ENCODE results near the gene EGFL6. TPM values are rescaled to one million over a fixed set of nuclear protein-coding genes. Genes with fewer than 3 reads are reported as not detected.
"Not testable (repeated sequence)": the region's sequence is repeated elsewhere in the genome, so short reads cannot be mapped to it uniquely, and the experiment has no call there.

Gene EGFL6
- total RNA-seq, 1 donor from 2014 or later, result not detected

- Histone ChIP-seq H3K36me3 (no peaks in the 10 kb centered on the region), H3K27ac (replicated peaks) (peak overlapping the region; percentile 63), H3K4me3 (no peak overlapping the region), H3K9me3 (replicated peaks) (no peaks in the 10 kb centered on the region), H3K4me1 (peaks cover 14% of the 10 kb centered on the region), H3K27me3 (ENCODE audit: low read depth) (no peaks in the 10 kb centered on the region)
- intact Hi-C loops (cut with micrococcal nuclease), result no loop called here
- TF ChIP-seq CTCF (IDR thresholded peaks at IDR 0.05; ENCODE audit: borderline replicate concordance), result no peak
- no peak for DNase-seq
Measured at GRCh38 chrX:13667919-13668318, 98.5 kb downstream of the EGFL6 start.

DNA sequence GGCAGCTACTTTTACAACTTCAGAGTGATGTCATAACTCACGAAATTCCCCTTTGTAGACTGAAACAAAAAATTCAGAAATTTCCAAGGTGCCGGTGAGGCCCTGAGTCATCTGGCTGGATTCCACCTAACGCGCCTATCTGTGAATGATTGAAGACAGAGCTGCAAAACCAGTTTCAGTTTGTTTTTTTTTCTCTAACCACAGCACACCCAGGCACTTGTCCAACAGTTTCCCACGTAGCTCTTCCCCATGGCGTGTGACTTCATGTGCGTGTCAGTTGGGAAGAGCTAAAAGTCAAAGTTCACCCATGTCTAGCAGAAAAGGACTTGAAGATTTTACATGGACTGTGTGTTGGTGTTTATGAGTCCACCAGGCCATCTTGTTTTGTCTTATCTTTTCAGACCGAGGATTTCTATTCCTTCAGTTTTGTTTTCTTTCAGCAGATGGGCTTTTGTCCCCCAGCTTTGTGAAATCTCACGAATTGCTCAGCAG lies 99.9 kb downstream of the EGFL6 start:
- Histone ChIP-seq H3K4me3 (peak overlapping the region; percentile 9), H3K27ac (replicated peaks) (peak overlapping the region; percentile 63), H3K9me3 (replicated peaks) (no peaks in the 10 kb centered on the region), H3K27me3 (ENCODE audit: low read depth) (no peaks in the 10 kb centered on the region), H3K4me1 (peaks cover 14% of the 10 kb centered on the region), H3K36me3 (no peaks in the 10 kb centered on the region)
- TF ChIP-seq CTCF (IDR thresholded peaks at IDR 0.05; ENCODE audit: borderline replicate concordance), result no peak
- intact Hi-C loops (cut with micrococcal nuclease), result no loop called here
- DNase-seq, result peak; percentile 18

DNA sequence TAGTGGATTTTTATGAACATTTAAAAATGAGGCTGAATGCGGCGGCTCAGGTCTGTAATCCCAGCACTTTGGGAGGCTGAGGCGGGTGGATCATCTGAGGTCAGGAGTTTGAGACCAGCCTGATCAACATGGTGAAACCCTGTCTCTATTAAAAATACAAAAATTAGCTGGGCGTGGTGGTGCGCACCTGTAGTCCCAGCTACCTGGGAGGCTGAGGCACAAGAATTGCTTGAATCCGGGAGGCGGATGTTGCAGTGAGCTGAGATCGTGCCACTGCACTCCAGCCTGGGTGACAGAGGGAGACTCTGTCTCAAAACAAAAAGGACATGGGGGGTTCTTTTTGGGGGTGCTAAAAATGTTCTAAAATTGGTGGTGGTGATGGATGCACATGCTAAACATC lies 100.4 kb downstream of the EGFL6 start:
- Histone ChIP-seq H3K4me1 (peaks cover 14% of the 10 kb centered on the region), H3K27ac (replicated peaks) (peak overlapping the region; percentile 63)
- H3K36me3 ChIP-seq; H3K4me3 ChIP-seq; H3K9me3 ChIP-seq (replicated peaks); intact Hi-C loops (cut with micrococcal nuclease); H3K27me3 ChIP-seq (ENCODE audit: low read depth); DNase-seq: not testable (repeated sequence)

DNA sequence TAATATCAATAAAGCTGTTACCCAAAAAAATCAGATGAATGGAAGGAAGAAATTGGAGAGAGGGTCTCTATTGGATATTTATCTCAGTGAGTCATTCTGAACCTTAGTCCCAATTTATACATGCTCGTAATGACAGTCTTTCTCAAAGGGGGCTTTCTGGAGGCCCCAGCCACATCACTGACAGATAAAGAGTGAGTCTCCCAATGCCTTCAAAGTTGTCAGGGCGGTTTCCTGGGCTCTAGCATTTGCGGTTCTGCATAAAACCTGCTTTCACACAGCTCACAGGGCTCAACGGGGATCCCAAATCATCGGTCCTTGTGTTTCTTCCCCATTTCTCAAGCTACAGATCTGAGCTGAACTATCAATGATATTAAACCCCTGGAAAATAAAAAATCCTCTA lies 100.8 kb downstream of the EGFL6 start:
- H3K4me1 ChIP-seq, result peaks cover 14% of the 10 kb centered on the region
- H3K27me3 ChIP-seq (ENCODE audit: low read depth), result no peaks in the 10 kb centered on the region
- no peak for TF ChIP-seq CTCF (IDR thresholded peaks at IDR 0.05; ENCODE audit: borderline replicate concordance)
- H3K36me3 ChIP-seq, result no peaks in the 10 kb centered on the region
- intact Hi-C loops (cut with micrococcal nuclease), result no loop called here
- no peak for DNase-seq
- H3K27ac ChIP-seq (replicated peaks), result no peak overlapping the region
- no peaks in the 10 kb centered on the region for H3K9me3 ChIP-seq (replicated peaks)
- H3K4me3 ChIP-seq, result no peak overlapping the region

DNA sequence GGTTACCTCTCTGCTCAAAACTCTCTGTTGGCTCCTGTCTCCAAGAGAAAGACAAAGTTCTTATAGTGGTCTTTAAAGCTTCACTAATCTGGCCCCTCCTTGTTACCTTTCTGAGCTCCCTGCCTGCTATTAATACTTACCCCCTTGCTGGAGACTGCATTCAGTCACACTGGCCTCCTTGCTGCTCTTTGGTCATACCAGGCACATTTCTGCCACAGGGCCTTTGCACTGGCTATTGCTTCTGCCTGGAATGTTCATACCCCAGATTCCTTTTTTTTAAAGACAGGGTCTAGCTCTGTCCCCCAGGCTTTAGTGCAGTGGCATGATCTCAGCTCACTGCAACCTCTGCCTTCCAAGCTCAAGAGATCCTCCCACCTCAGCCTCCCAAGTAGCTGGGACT lies 103.6 kb downstream of the EGFL6 start:
- no peaks in the 10 kb centered on the region for H3K4me1 ChIP-seq
- H3K36me3 ChIP-seq, result no peaks in the 10 kb centered on the region
- no peak overlapping the region for H3K27ac ChIP-seq (replicated peaks)
- no peaks in the 10 kb centered on the region for H3K9me3 ChIP-seq (replicated peaks)
- intact Hi-C loops (cut with micrococcal nuclease), result no loop called here
- no peak overlapping the region for H3K4me3 ChIP-seq
- DNase-seq, result no peak
- no peak for TF ChIP-seq CTCF (IDR thresholded peaks at IDR 0.05; ENCODE audit: borderline replicate concordance)
- no peaks in the 10 kb centered on the region for H3K27me3 ChIP-seq (ENCODE audit: low read depth)

DNA sequence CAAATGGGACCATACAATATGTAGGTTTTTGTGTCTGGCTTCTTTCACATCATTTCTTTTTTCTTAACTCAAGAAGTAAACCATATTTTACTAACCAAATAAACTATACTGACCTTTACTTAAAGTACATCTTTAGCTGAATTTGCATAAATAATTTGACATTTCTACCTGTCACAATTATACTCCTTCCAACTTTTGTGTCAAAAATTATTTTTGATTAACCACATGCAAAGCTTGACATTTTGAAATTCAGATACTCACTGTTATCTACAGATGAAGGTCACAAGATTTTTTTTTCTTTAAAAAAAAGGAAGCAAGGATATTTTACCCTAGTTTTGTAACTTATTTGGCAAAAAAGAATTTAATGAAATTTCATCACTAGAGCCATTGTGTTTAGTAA lies 107.5 kb downstream of the EGFL6 start:
- no peaks in the 10 kb centered on the region for H3K4me1 ChIP-seq
- intact Hi-C loops (cut with micrococcal nuclease), result no loop called here
- no peak overlapping the region for H3K4me3 ChIP-seq

GRCh38 chrX:13679700-13680099 lies 110.3 kb downstream of the EGFL6 start:
- H3K9me3 ChIP-seq (replicated peaks); DNase-seq; H3K36me3 ChIP-seq; H3K27ac ChIP-seq (replicated peaks); H3K27me3 ChIP-seq (ENCODE audit: low read depth); H3K4me1 ChIP-seq; intact Hi-C loops (cut with micrococcal nuclease); H3K4me3 ChIP-seq: not testable (repeated sequence)

More for the DNA sequence above, 107.5 kb downstream of the EGFL6 start:
- H3K27me3 ChIP-seq (ENCODE audit: low read depth), result no peaks in the 10 kb centered on the region
- H3K36me3 ChIP-seq, result no peaks in the 10 kb centered on the region
- no peak for TF ChIP-seq CTCF (IDR thresholded peaks at IDR 0.05; ENCODE audit: borderline replicate concordance)
- H3K27ac ChIP-seq (replicated peaks), result no peak overlapping the region
- DNase-seq, result no peak
- H3K9me3 ChIP-seq (replicated peaks), result no peaks in the 10 kb centered on the region

Measured in left ventricle myocardium inferior (tissue), 1 donor.